Neural cell (in vitro differentiated cells): ENCODE results near the gene PLA2G12A. TPM values are rescaled to one million over a fixed set of nuclear protein-coding genes. Genes with fewer than 3 reads are reported as not detected.

Source experiments
- H2AFZ ChIP-seq: fragments of 200-600, 300-800 bp; sonication (generic), shearing (Covaris generic); 2 replicates; pipeline ENCODE4 v1.6.0; 2014; ENCODE audit warnings: low read depth, mild to moderate bottlenecking, antibody characterized with exemption, low read length, moderate library complexity
- H3F3A ChIP-seq: fragments of 200-600 bp; shearing (Covaris generic); 2 replicates; pipeline ENCODE4 v1.6.1; 2016; ENCODE audit warnings: mild to moderate bottlenecking, moderate library complexity, mixed read lengths, antibody characterized with exemption, low read length; ENCODE audit not compliant: insufficient read depth, poor library complexity, severe bottlenecking
- H3K27ac ChIP-seq: fragments of 200-600, 300-800 bp; sonication (generic), shearing (Covaris generic); 2 replicates; pipeline ENCODE4 v1.5.1; 2014; ENCODE audit warnings: mild to moderate bottlenecking, low read length, moderate library complexity
- H3K27me3 ChIP-seq: fragments of 300-800, 200-600 bp; sonication (generic), shearing (Covaris generic); 2 replicates; pipeline ENCODE4 v1.6.0; 2014; ENCODE audit warnings: mild to moderate bottlenecking, low read depth, low read length, moderate library complexity; ENCODE audit not compliant: insufficient read depth
- H3K36me3 ChIP-seq: fragments of 300-800, 200-600 bp; sonication (generic), shearing (Covaris generic); 2 replicates; pipeline ENCODE4 v1.5.1; 2014; ENCODE audit warnings: mild to moderate bottlenecking, antibody characterized with exemption, low read length, moderate library complexity; ENCODE audit not compliant: insufficient read depth
- H3K4me2 ChIP-seq: fragments of 300-800, 200-600 bp; sonication (generic), shearing (Covaris generic); 2 replicates; pipeline ENCODE4 v1.6.0; 2014; ENCODE audit warnings: mild to moderate bottlenecking, low read length
- H3K4me3 ChIP-seq: fragments of 300-800, 200-600 bp; sonication (generic), shearing (Covaris generic); 2 replicates; pipeline ENCODE4 v1.5.1; 2014; ENCODE audit warnings: mild to moderate bottlenecking, low read length, moderate library complexity
- H3K79me2 ChIP-seq: fragments of 200-600 bp; shearing (Covaris generic); replicated peaks from 2 replicates; pipeline ENCODE4 v1.6.0; 2014; ENCODE audit warnings: mild to moderate bottlenecking, low read length, moderate library complexity; ENCODE audit not compliant: insufficient read depth
- H3K9ac ChIP-seq: fragments of 300-800, 200-600 bp; sonication (generic), shearing (Covaris generic); 2 replicates; pipeline ENCODE4 v1.6.1; 2016; ENCODE audit warnings: mild to moderate bottlenecking, low read length, mixed read lengths
- H3K9me2 ChIP-seq: fragments of 200-600 bp; shearing (Covaris generic); 2 replicates; pipeline ENCODE4 v1.6.1; 2016; ENCODE audit warnings: mild to moderate bottlenecking, low read length, mixed read lengths; ENCODE audit not compliant: insufficient read depth
- H3K9me3 ChIP-seq: fragments of 200-600, 300-800 bp; sonication (generic), shearing (Covaris generic); 2 replicates; pipeline ENCODE4 v1.6.1; 2016; ENCODE audit warnings: mild to moderate bottlenecking, mixed run types, low read length, moderate library complexity, mixed read lengths
- H4K20me1 ChIP-seq: fragments of 200-600 bp; shearing (Covaris generic); 2 replicates; pipeline ENCODE4 v1.6.1; 2016; ENCODE audit warnings: mild to moderate bottlenecking, mixed run types; ENCODE audit not compliant: insufficient read depth
- CTCF ChIP-seq: fragments of 450-650 bp; IDR thresholded peaks from 2 replicates; pipeline ENCODE4 v1.5.1; 2014; ENCODE audit warnings: antibody characterized with exemption, mild to moderate bottlenecking, moderate library complexity; ENCODE audit not compliant: poor library complexity, severe bottlenecking
- EP300 ChIP-seq: fragments of 450-650 bp; conservative IDR thresholded peaks from 2 replicates; pipeline ENCODE4 v1.6.1; 2014; ENCODE audit warnings: antibody characterized with exemption, mild to moderate bottlenecking, moderate library complexity; ENCODE audit not compliant: poor library complexity, severe bottlenecking
- EZH2 ChIP-seq: fragments of 200-600, 300-800 bp; shearing (Covaris generic), sonication (generic); IDR thresholded peaks from 2 replicates; pipeline ENCODE4 v1.6.1; 2014; ENCODE audit warnings: antibody characterized with exemption, low read length, borderline replicate concordance, mild to moderate bottlenecking; ENCODE audit not compliant: insufficient read depth, poor library complexity, severe bottlenecking
- MXI1 ChIP-seq: fragments of 450-650 bp; conservative IDR thresholded peaks from 2 replicates; pipeline ENCODE4 v1.6.1; 2014; ENCODE audit warnings: antibody characterized with exemption, mild to moderate bottlenecking; ENCODE audit not compliant: poor library complexity, severe bottlenecking
- POLR2AphosphoS5 ChIP-seq: IDR thresholded peaks from 2 replicates; pipeline ENCODE4 v1.6.1; 2012
- RAD21 ChIP-seq: fragments of 450-650 bp; conservative IDR thresholded peaks from 2 replicates; pipeline ENCODE4 v1.6.1; 2014; ENCODE audit warnings: antibody characterized with exemption, mild to moderate bottlenecking, moderate library complexity
- SMC3 ChIP-seq: fragments of 450-650 bp; conservative IDR thresholded peaks from 2 replicates; pipeline ENCODE4 v1.6.1; 2014; ENCODE audit warnings: antibody characterized with exemption, mild to moderate bottlenecking, moderate library complexity; ENCODE audit not compliant: poor library complexity
- TAF1 ChIP-seq: IDR thresholded peaks from 2 replicates; pipeline ENCODE4 v1.6.1; 2012; ENCODE audit warnings: low read depth
- polyA plus RNA-seq: library from polyadenylated mRNA; depleted of rRNA; stranded (reverse); fragments of >200 nt; gene quantifications from 2 replicates; pipeline ENCODE4 v1.2.3, GENCODE V29; 2014
- TF ChIP-seq, protein P1 (sequence below): IDR thresholded peaks from 2 replicates; pipeline ENCODE4 v1.6.1; 2012; ENCODE audit warnings: borderline replicate concordance

PLA2G12A gene
- polyA plus RNA-seq, 1 donor from 2014 or later = 31.2 TPM

GRCh38 chr4:109718759-109719158, 11.1 kb downstream of the PLA2G12A start:
- no peaks in the 10 kb centered on the region for H3K9me2 ChIP-seq
- H3K36me3 ChIP-seq = no peaks in the 10 kb centered on the region

DNA sequence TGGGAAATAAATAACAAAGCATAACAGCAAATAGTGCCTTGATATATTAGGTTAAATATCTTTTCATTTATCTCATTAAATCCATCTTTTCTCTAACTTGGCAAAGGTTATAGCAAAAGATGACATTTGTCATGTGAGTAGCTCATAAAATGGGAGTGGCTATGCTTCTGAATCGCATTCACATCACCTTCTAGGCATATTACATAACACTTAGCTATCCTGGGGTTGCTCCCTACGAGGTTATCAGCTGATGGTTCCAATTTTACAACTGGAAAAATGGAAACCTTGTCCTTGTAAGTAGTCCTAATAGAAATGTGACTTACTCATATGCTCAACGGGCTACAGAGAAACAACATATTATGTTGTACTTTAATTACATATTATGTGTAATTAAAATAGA, 16.4 kb downstream of the PLA2G12A start:
- Histone ChIP-seq H3K4me2 (no peak overlapping the region), H3K9me3 (no peaks in the 10 kb centered on the region), H4K20me1 (no peaks in the 10 kb centered on the region), H3K79me2 (no peaks in the 10 kb centered on the region), H3K27ac (no peak overlapping the region), H3K9me2 (no peaks in the 10 kb centered on the region), H3K9ac (no peak overlapping the region), H3K27me3 (no peaks in the 10 kb centered on the region), H3F3A (no peaks in the 10 kb centered on the region), H3K36me3 (peaks cover 3% of the 10 kb centered on the region), H3K4me3 (no peak overlapping the region), H2AFZ (no peak overlapping the region)
- TF ChIP-seq RAD21 (no peak), SMC3 (no peak), POLR2AphosphoS5 (no peak), CTCF (no peak), TAF1 (no peak), EP300 (no peak), MXI1 (no peak), EZH2 (no peak)
- TF ChIP-seq, protein P1, sequence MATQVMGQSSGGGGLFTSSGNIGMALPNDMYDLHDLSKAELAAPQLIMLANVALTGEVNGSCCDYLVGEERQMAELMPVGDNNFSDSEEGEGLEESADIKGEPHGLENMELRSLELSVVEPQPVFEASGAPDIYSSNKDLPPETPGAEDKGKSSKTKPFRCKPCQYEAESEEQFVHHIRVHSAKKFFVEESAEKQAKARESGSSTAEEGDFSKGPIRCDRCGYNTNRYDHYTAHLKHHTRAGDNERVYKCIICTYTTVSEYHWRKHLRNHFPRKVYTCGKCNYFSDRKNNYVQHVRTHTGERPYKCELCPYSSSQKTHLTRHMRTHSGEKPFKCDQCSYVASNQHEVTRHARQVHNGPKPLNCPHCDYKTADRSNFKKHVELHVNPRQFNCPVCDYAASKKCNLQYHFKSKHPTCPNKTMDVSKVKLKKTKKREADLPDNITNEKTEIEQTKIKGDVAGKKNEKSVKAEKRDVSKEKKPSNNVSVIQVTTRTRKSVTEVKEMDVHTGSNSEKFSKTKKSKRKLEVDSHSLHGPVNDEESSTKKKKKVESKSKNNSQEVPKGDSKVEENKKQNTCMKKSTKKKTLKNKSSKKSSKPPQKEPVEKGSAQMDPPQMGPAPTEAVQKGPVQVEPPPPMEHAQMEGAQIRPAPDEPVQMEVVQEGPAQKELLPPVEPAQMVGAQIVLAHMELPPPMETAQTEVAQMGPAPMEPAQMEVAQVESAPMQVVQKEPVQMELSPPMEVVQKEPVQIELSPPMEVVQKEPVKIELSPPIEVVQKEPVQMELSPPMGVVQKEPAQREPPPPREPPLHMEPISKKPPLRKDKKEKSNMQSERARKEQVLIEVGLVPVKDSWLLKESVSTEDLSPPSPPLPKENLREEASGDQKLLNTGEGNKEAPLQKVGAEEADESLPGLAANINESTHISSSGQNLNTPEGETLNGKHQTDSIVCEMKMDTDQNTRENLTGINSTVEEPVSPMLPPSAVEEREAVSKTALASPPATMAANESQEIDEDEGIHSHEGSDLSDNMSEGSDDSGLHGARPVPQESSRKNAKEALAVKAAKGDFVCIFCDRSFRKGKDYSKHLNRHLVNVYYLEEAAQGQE = no peak

More at GRCh38 chr4:109718759-109719158, 11.1 kb downstream of the PLA2G12A start:
- Histone ChIP-seq H4K20me1 (no peaks in the 10 kb centered on the region), H3F3A (no peaks in the 10 kb centered on the region), H3K79me2 (no peaks in the 10 kb centered on the region), H3K4me3 (no peak overlapping the region), H3K9ac (no peak overlapping the region), H3K27me3 (no peaks in the 10 kb centered on the region), H2AFZ (no peak overlapping the region), H3K27ac (no peak overlapping the region), H3K9me3 (no peaks in the 10 kb centered on the region), H3K4me2 (no peak overlapping the region)
- TF ChIP-seq RAD21 (no peak), EZH2 (no peak), TAF1 (no peak), EP300 (no peak), POLR2AphosphoS5 (no peak), SMC3 (no peak), CTCF (no peak), MXI1 (no peak)
- TF ChIP-seq, protein P1 = no peak
